KOPT-K1 (cell line): Measurements from ENCODE around the gene ZIC4.

Source experiments
- H3K27ac ChIP-seq: fragments of 200-600 bp; sonication (generic); 2 replicates; pipeline ENCODE4 v1.5.1; 2016; ENCODE audit warnings: antibody characterized with exemption, mild to moderate bottlenecking, low read depth, low read length; ENCODE audit not compliant: poor library complexity, severe bottlenecking
- H3K36me3 ChIP-seq: fragments of 200-600 bp; sonication (generic); 2 replicates; pipeline ENCODE4 v1.5.1; 2017; ENCODE audit warnings: antibody characterized with exemption, mild to moderate bottlenecking, low read length, moderate library complexity; ENCODE audit not compliant: insufficient read depth
- H3K9me3 ChIP-seq: fragments of 200-600 bp; sonication (generic); 2 replicates; pipeline ENCODE4 v1.5.1; 2017; ENCODE audit warnings: antibody characterized with exemption, low read length, mild to moderate bottlenecking; ENCODE audit not compliant: insufficient read depth, poor library complexity, severe bottlenecking

ZIC4 gene

GRCh38 chr3:147406028-147406931 lies at the start of gene ZIC4:
TSS of gene ZIC4 (minus strand) at chr3:147406543. CDS start at chr3:147402797, 3,746 bp downstream.
- Histone ChIP-seq H3K27ac (no peak within 1 kb of the TSS), H3K9me3 (peaks cover 24% of the 10 kb centered on the region), H3K36me3 (no peaks in the 10 kb centered on the region)

- H3K36me3 ChIP-seq: no peaks in the 10 kb centered on the region
- no peak overlapping the region for H3K27ac ChIP-seq
- H3K9me3 ChIP-seq: no peaks in the 10 kb centered on the region
These were observed 43.3 kb upstream of the ZIC4 start for GRCh38 chr3:147449669-147450068.

GRCh38 chr3:147447224-147447623 lies 40.9 kb upstream of the ZIC4 start:
- no peaks in the 10 kb centered on the region for H3K36me3 ChIP-seq

GRCh38 chr3:147431751-147432150 lies 25.4 kb upstream of the ZIC4 start:
- Histone ChIP-seq H3K9me3 (no peaks in the 10 kb centered on the region), H3K36me3 (no peaks in the 10 kb centered on the region), H3K27ac (no peak overlapping the region)

More at GRCh38 chr3:147447224-147447623, 40.9 kb upstream of the ZIC4 start:
- H3K9me3 ChIP-seq: no peaks in the 10 kb centered on the region
- no peak overlapping the region for H3K27ac ChIP-seq

- Histone ChIP-seq H3K36me3 (no peaks in the 10 kb centered on the region), H3K9me3 (no peaks in the 10 kb centered on the region), H3K27ac (no peak overlapping the region)
These were observed 22.4 kb upstream of the ZIC4 start for GRCh38 chr3:147428754-147429153.

- no peaks in the 10 kb centered on the region for H3K9me3 ChIP-seq
- H3K36me3 ChIP-seq: no peaks in the 10 kb centered on the region
- no peak overlapping the region for H3K27ac ChIP-seq
These were observed 22.0 kb upstream of the ZIC4 start for GRCh38 chr3:147428326-147428725.

GRCh38 chr3:147427746-147428145 lies 21.4 kb upstream of the ZIC4 start:
- Histone ChIP-seq H3K9me3 (no peaks in the 10 kb centered on the region), H3K27ac (no peak overlapping the region), H3K36me3 (no peaks in the 10 kb centered on the region)

- H3K36me3 ChIP-seq: no peaks in the 10 kb centered on the region
- no peak overlapping the region for H3K27ac ChIP-seq
- no peaks in the 10 kb centered on the region for H3K9me3 ChIP-seq
These were observed 20.6 kb upstream of the ZIC4 start for GRCh38 chr3:147426931-147427330.

- Histone ChIP-seq H3K36me3 (no peaks in the 10 kb centered on the region), H3K27ac (no peak overlapping the region), H3K9me3 (peaks cover 10% of the 10 kb centered on the region)
These were observed 19.1 kb upstream of the ZIC4 start for GRCh38 chr3:147425388-147425850.

- Histone ChIP-seq H3K9me3 (peaks cover 10% of the 10 kb centered on the region), H3K27ac (no peak overlapping the region), H3K36me3 (no peaks in the 10 kb centered on the region)
These were observed 18.4 kb upstream of the ZIC4 start for GRCh38 chr3:147424581-147425387.

GRCh38 chr3:147423798-147424580 lies 17.6 kb upstream of the ZIC4 start:
- Histone ChIP-seq H3K36me3 (no peaks in the 10 kb centered on the region), H3K27ac (no peak overlapping the region), H3K9me3 (peaks cover 10% of the 10 kb centered on the region)

GRCh38 chr3:147423537-147423797 lies 17.1 kb upstream of the ZIC4 start:
- H3K9me3 ChIP-seq: peaks cover 10% of the 10 kb centered on the region
- H3K27ac ChIP-seq: no peak overlapping the region
- H3K36me3 ChIP-seq: no peaks in the 10 kb centered on the region

- no peaks in the 10 kb centered on the region for H3K36me3 ChIP-seq
These were observed 16.5 kb upstream of the ZIC4 start for GRCh38 chr3:147422601-147423536.

GRCh38 chr3:147422196-147422595 lies 15.9 kb upstream of the ZIC4 start:
- H3K9me3 ChIP-seq: peaks cover 10% of the 10 kb centered on the region
- no peak overlapping the region for H3K27ac ChIP-seq
- no peaks in the 10 kb centered on the region for H3K36me3 ChIP-seq

More at GRCh38 chr3:147422601-147423536, 16.5 kb upstream of the ZIC4 start:
- H3K9me3 ChIP-seq: peaks cover 10% of the 10 kb centered on the region
- no peak overlapping the region for H3K27ac ChIP-seq
